Nephron progenitor cell (in vitro differentiated cells): ENCODE results near the gene EPN2.
A peak's percentile ranks its signal among the peaks of the same experiment; 100 is the strongest.

Experiments used
- DNase-seq: peaks from one replicate; pipeline ENCODE4 v3.0.0; 2021
- H3K27ac Mint-ChIP-seq: 2 replicates; pipeline ENCODE4 v1.8.0; 2021; ENCODE audit warnings: mild to moderate bottlenecking, moderate library complexity, mixed read lengths
- H3K27me3 Mint-ChIP-seq: 2 replicates; pipeline ENCODE4 v1.8.0; 2021; ENCODE audit warnings: mild to moderate bottlenecking, low read depth, mixed read lengths; ENCODE audit not compliant: poor library complexity
- H3K36me3 Mint-ChIP-seq: 2 replicates; pipeline ENCODE4 v1.8.0; 2021; ENCODE audit warnings: low read depth, mixed read lengths
- H3K4me1 Mint-ChIP-seq: 2 replicates; pipeline ENCODE4 v1.8.0; 2021; ENCODE audit warnings: mixed read lengths
- H3K4me3 Mint-ChIP-seq: 2 replicates; pipeline ENCODE4 v1.8.0; 2021; ENCODE audit warnings: mild to moderate bottlenecking, moderate library complexity, mixed read lengths
- H3K9me3 Mint-ChIP-seq: 2 replicates; pipeline ENCODE4 v1.8.0; 2021; ENCODE audit warnings: mild to moderate bottlenecking, moderate library complexity, mixed read lengths
- CTCF ChIP-seq: fragments of 200-600 bp; sonication (generic); IDR thresholded peaks from 2 replicates; pipeline ENCODE4 v1.5.0; 2021; ENCODE audit warnings: antibody characterized with exemption

The EPN2 gene

GRCh38 chr17:19270347-19270703, 33.2 kb downstream of the EPN2 start:
- TF ChIP-seq CTCF, result no peak
- Mint-ChIP-seq H3K4me3 (no peak overlapping the region), H3K9me3 (no peaks in the 10 kb centered on the region), H3K27me3 (no peaks in the 10 kb centered on the region), H3K4me1 (peaks cover 56% of the 10 kb centered on the region), H3K36me3 (peaks cover 18% of the 10 kb centered on the region), H3K27ac (no peak overlapping the region)
- DNase-seq, result no peak

GRCh38 chr17:19270704-19271611, 33.8 kb downstream of the EPN2 start:
- H3K27ac Mint-ChIP-seq, result peak overlapping the region; percentile 66
- peaks cover 50% of the 10 kb centered on the region for H3K4me1 Mint-ChIP-seq
- DNase-seq, result no peak
- TF ChIP-seq CTCF, result no peak
- H3K4me3 Mint-ChIP-seq, result no peak overlapping the region
- H3K27me3 Mint-ChIP-seq, result no peaks in the 10 kb centered on the region
- no peaks in the 10 kb centered on the region for H3K9me3 Mint-ChIP-seq
- peaks cover 20% of the 10 kb centered on the region for H3K36me3 Mint-ChIP-seq

GRCh38 chr17:19271780-19272357, 34.7 kb downstream of the EPN2 start:
- no peaks in the 10 kb centered on the region for H3K27me3 Mint-ChIP-seq
- no peak for TF ChIP-seq CTCF
- peak overlapping the region; percentile 66 for H3K27ac Mint-ChIP-seq
- peaks cover 46% of the 10 kb centered on the region for H3K4me1 Mint-ChIP-seq
- H3K9me3 Mint-ChIP-seq, result no peaks in the 10 kb centered on the region
- DNase-seq, result no peak
- H3K4me3 Mint-ChIP-seq, result no peak overlapping the region
- peaks cover 23% of the 10 kb centered on the region for H3K36me3 Mint-ChIP-seq

GRCh38 chr17:19273731-19274130, 36.6 kb downstream of the EPN2 start:
- Mint-ChIP-seq H3K27ac (no peak overlapping the region), H3K4me1 (peaks cover 37% of the 10 kb centered on the region), H3K27me3 (peaks cover 3% of the 10 kb centered on the region), H3K9me3 (no peaks in the 10 kb centered on the region), H3K36me3 (peaks cover 36% of the 10 kb centered on the region), H3K4me3 (no peak overlapping the region)
- TF ChIP-seq CTCF, result no peak
- no peak for DNase-seq

- H3K9me3 Mint-ChIP-seq, result no peaks in the 10 kb centered on the region
- H3K27ac Mint-ChIP-seq, result peak overlapping the region; percentile 73
- DNase-seq, result no peak
- no peak for TF ChIP-seq CTCF
- no peak overlapping the region for H3K4me3 Mint-ChIP-seq
- H3K4me1 Mint-ChIP-seq, result peaks cover 29% of the 10 kb centered on the region
- H3K27me3 Mint-ChIP-seq, result peaks cover 3% of the 10 kb centered on the region
- H3K36me3 Mint-ChIP-seq, result peaks cover 40% of the 10 kb centered on the region
Measured at GRCh38 chr17:19274893-19275292, 37.7 kb downstream of the EPN2 start.
